GM10248 (cell line): ENCODE data around the gene AQP11.
A peak's percentile ranks its signal among the peaks of the same experiment; 100 is the strongest.
"Not testable (repeated sequence)": the region's sequence is repeated elsewhere in the genome, so short reads cannot be mapped to it uniquely, and the experiment has no call there.

ENCODE experiments used
- CTCF ChIA-PET: fragments of 300-600 bp; sonication (Branson Sonifier 250); formaldehyde crosslinking; extraction: SDS; loops from one replicate; lab custom pipeline; 2021; ENCODE audit warnings: antibody characterized with exemption; lab: Yijun Ruan, JAX
- POLR2A ChIA-PET: fragments of 350-650 bp; sonication (Branson Sonifier 250); formaldehyde crosslinking; extraction: SDS; loops from one replicate; lab custom pipeline; 2020; ENCODE audit warnings: antibody characterized with exemption; lab: Yijun Ruan, JAX
- DNase-seq: peaks from one replicate; pipeline ENCODE4 v3.0.0; 2012; ENCODE audit errors: extremely low spot score
- TF ChIP-seq, protein P1 (sequence below): IDR thresholded peaks from 2 replicates; pipeline ENCODE4 v1.5.1; 2012; ENCODE audit warnings: mild to moderate bottlenecking, low read depth; ENCODE audit errors: extremely low read depth, missing control alignments, control extremely low read depth

Gene AQP11

DNA sequence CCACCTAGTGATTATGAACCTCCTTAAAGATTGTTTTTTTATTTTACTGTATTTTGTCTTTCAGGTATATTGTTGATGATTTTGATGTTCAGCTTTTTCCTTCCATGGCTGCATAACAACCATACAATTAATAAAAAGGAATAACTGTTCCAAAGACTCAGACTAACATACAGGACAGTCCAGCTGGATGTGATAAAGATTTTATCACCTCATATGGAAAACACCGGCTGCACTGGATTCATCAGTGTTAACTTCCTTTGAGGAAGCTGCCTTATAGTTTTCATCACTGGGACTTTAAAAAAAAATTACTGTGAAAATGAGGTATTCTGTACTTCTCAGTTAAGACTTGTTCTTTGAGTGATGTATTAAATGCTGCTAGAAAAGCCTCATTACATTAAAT is 19.5 kb downstream of the AQP11 start:
- TF ChIP-seq, protein P1, sequence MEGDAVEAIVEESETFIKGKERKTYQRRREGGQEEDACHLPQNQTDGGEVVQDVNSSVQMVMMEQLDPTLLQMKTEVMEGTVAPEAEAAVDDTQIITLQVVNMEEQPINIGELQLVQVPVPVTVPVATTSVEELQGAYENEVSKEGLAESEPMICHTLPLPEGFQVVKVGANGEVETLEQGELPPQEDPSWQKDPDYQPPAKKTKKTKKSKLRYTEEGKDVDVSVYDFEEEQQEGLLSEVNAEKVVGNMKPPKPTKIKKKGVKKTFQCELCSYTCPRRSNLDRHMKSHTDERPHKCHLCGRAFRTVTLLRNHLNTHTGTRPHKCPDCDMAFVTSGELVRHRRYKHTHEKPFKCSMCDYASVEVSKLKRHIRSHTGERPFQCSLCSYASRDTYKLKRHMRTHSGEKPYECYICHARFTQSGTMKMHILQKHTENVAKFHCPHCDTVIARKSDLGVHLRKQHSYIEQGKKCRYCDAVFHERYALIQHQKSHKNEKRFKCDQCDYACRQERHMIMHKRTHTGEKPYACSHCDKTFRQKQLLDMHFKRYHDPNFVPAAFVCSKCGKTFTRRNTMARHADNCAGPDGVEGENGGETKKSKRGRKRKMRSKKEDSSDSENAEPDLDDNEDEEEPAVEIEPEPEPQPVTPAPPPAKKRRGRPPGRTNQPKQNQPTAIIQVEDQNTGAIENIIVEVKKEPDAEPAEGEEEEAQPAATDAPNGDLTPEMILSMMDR = no peak
- ChIA-PET CTCF (interaction anchor here (2.9 kb wide), 1 partner anchor 10 kb away, joined by 14 read pairs; no protein-coding TSS in a partner anchor), POLR2A (no interaction called here)

DNA sequence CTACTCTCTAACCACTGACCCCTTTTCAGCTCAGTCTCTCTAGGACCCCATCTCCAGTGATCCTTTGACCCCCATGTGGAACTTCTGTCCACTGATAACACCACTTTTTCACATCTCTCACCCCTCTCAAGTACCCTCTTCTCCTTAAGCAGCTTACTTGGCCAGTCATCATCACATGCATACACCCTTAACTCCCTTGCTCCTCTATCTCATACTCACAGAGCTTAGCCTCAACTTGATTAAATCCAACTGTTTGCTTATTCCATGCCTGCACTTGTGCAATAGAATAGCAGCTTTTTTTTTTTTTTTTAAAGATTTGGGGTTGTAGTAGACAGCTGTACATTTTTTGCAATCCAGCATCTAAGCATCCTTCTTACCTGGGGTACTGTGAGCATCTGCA is 22.2 kb downstream of the AQP11 start:
- ChIA-PET CTCF (interaction anchor here (0.6 to 2.9 kb wide), 11 partner anchors 7 to 692 kb away, joined by 3 to 14 read pairs (median 4); no protein-coding TSS in a partner anchor), POLR2A (interaction anchor here (0.7 kb wide), 1 partner anchor 9 kb away, joined by 3 read pairs; no protein-coding TSS in a partner anchor)
- DNase-seq = no peak
- TF ChIP-seq, protein P1 = no peak

More for the DNA sequence above, 19.5 kb downstream of the AQP11 start:
- DNase-seq = no peak

DNA sequence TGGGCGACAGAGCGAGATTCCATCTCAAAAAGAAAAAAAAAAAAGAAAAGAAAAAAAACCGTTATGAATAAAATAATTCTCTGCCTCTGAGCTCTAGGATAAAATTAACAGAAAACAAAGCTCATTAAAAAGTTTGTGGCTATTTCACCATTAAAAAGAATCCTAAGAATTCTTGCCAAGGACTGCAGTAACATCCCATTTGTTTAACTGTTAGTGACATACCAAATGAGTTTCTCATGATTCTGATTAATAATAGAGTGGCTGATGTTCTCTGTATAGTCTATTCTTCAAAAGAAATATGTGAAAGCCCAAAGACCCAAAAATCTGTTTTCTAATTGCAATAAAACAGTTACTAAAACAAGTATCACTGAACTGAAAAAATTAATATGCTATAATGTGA is 28.1 kb downstream of the AQP11 start:
- CTCF ChIA-PET = interaction anchor here (1.0 to 3.9 kb wide), 7 partner anchors 11 to 491 kb away, joined by 3 to 22 read pairs (median 15); no protein-coding TSS in a partner anchor
- TF ChIP-seq, protein P1 = no peak
- DNase-seq = no peak
- POLR2A ChIA-PET = no interaction called here

DNA sequence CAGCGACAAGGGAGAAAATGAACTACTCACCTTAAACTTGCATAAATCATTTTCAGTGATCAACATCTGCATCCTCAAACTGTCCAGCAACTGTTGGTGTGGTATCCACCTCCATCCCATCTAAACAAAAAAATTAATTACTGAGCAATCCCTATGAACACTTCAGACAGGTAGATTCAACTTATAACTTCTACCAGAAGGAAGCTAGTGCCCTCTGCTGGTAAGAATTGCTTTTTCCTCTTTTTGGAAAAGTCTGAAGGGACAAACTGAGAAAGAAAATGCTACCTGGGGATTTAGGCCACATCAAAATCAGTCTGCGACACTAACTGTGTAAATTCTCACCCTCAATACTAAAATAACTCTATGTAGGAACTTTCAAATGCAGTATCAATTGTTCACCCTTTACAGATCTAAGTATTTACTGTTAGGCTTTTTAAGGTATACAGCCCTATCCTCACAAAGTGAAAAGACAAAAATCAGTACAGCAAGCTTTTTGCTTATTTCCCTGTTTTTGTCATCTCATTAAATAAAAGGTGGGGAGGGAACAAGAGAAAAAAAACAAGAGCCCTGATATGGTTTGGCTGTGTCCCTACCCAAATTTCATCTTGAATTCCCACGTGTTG is 29.9 kb downstream of the AQP11 start:
- ChIA-PET CTCF (interaction anchor here (0.9 to 3.9 kb wide), 18 partner anchors 9 to 572 kb away, joined by 3 to 22 read pairs (median 4); partner anchors contain the start of gene INTS4), POLR2A (no interaction called here)
- peak; percentile 20 for DNase-seq
- TF ChIP-seq, protein P1 = peak; percentile 71

DNA sequence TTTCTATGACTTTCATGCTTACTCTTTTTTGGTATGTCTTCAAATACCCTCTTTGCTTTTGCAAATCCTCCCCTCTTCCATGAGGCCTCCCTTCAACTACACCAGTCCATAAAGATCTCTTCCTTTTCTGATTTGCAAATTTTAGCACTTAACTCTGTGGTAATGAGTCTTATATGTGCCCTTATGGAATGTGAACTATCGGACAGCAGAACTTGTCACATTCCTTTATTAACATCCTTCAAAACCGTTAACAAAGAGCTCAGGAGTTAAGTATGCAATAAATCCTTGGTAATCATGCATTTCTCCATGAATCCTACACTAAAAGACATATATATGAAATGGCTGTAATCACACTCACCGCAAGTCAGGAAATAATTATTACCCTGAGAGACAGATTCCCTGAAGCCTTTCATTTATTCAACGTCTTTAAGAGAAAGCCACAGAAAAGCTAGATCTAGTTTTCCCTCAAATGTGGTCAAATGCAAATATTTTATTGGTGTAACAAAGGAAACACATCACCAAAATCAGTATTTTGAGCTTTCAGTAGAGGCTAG is 40.5 kb downstream of the AQP11 start:
- ChIA-PET CTCF (interaction anchor here (4.4 kb wide), 1 partner anchor 11 kb away, joined by 20 read pairs; no protein-coding TSS in a partner anchor), POLR2A (no interaction called here)
- TF ChIP-seq, protein P1 = no peak
- DNase-seq = no peak

DNA sequence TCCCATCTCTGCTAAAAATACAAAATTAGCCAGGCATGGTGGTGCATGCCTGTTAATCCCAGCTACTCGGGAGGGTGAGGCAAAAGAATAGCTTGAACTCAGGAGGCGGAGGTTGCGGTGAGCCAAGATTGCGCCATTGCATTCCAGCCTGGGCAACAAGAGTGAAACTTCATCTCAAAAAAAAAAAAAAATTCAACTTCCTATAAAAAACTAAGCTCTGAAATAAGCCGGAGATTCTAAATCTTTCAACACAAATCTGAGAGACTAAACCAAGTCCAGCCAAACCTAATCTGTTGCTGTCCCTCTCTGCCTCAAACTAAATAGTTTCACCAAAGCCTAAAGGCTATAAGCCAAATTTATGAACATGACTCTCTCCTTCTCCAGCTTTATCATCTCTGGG is 44.2 kb downstream of the AQP11 start:
- not testable (repeated sequence) for DNase-seq
- CTCF ChIA-PET = interaction anchor here (1.4 kb wide), 1 partner anchor 15 kb away, joined by 3 read pairs; no protein-coding TSS in a partner anchor
- POLR2A ChIA-PET = interaction anchor here (0.7 kb wide), 1 partner anchor 130 kb away, joined by 5 read pairs; no protein-coding TSS in a partner anchor
